ENCODE measurements around the gene APOBEC2.

DNA sequence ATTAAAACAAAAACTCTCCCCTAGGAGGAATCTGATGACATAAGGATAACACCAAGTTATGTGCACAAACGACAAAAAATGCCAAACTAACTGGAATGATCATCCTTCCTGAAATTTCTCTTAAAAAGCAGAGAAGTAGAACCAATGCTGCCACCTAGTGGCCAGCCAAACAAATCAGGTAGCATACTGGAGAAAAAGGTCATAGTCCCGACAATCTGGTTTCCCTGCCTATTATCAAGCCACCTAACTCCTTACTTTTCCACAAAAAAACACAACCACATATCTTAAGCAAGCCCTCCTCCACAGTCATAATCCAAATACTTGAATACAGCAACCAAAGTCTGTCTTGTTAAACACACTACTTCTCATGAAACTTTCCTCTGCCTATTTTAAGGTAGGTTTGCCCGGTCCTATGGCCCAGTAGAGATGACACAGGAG, 13.9 kb downstream of the APOBEC2 start:
- TF ChIP-seq POLR2A (IDR thresholded peaks at IDR 0.05; ENCODE audit: low read length) (no peak), GATA1 (IDR thresholded peaks at IDR 0.05; ENCODE audit: low read depth, low read length) (no peak)
